ENCODE measurements around the gene TASP1.

GRCh38 chr20:13416531-13416930 is 222.2 kb downstream of the TASP1 start:
- TF ChIP-seq, protein P1, sequence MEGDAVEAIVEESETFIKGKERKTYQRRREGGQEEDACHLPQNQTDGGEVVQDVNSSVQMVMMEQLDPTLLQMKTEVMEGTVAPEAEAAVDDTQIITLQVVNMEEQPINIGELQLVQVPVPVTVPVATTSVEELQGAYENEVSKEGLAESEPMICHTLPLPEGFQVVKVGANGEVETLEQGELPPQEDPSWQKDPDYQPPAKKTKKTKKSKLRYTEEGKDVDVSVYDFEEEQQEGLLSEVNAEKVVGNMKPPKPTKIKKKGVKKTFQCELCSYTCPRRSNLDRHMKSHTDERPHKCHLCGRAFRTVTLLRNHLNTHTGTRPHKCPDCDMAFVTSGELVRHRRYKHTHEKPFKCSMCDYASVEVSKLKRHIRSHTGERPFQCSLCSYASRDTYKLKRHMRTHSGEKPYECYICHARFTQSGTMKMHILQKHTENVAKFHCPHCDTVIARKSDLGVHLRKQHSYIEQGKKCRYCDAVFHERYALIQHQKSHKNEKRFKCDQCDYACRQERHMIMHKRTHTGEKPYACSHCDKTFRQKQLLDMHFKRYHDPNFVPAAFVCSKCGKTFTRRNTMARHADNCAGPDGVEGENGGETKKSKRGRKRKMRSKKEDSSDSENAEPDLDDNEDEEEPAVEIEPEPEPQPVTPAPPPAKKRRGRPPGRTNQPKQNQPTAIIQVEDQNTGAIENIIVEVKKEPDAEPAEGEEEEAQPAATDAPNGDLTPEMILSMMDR (IDR thresholded peaks at IDR 0.05; ENCODE audit: low read depth, low read length, missing input control), result no peak
- TF ChIP-seq YY1 (IDR thresholded peaks at IDR 0.05) (no peak), MAX (IDR thresholded peaks at IDR 0.05) (no peak), RAD21 (IDR thresholded peaks at IDR 0.05) (no peak), JUND (IDR thresholded peaks at IDR 0.05) (no peak), REST (IDR thresholded peaks at IDR 0.05) (no peak), FOXA1 (IDR thresholded peaks at IDR 0.05) (no peak), NR2F2 (IDR thresholded peaks at IDR 0.05) (no peak), ZBTB33 (IDR thresholded peaks at IDR 0.05) (no peak), HNF4G (IDR thresholded peaks at IDR 0.05) (no peak), HNF4A (conservative IDR thresholded peaks at IDR 0.05) (no peak)
- TF ChIP-seq, protein P2, sequence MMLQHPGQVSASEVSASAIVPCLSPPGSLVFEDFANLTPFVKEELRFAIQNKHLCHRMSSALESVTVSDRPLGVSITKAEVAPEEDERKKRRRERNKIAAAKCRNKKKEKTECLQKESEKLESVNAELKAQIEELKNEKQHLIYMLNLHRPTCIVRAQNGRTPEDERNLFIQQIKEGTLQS (IDR thresholded peaks at IDR 0.05), result no peak
